WTC11 (cell line): Measurements from ENCODE around the gene TMC8. TPM values are rescaled to one million over a fixed set of nuclear protein-coding genes. Genes with fewer than 3 reads are reported as not detected.

Experiments
- ATAC-seq: fragments of 200-7000 bp; cut with Tn5 transposase; 2 replicates; pipeline ENCODE4 v1.10.0; 2021; ENCODE audit warnings: mild to moderate bottlenecking, moderate library complexity
- CTCF ChIA-PET: fragments of 300-600 bp; sonication (Branson Sonifier 250); formaldehyde crosslinking; loops from one replicate; lab custom pipeline; 2021; ENCODE audit warnings: antibody characterized with exemption; lab: Charles Lee
- POLR2A ChIA-PET: fragments of 350-600 bp; sonication (Branson Sonifier 250); formaldehyde crosslinking; loops from one replicate; lab custom pipeline; 2021; ENCODE audit warnings: antibody characterized with exemption; lab: Charles Lee
- DNase-seq: peaks from one replicate; pipeline ENCODE4 v3.0.0; 2021; ENCODE audit warnings: low spot score
- H3K27ac Mint-ChIP-seq: 2 replicates; pipeline ENCODE4 v1.8.0; 2021; ENCODE audit warnings: mixed read lengths
- H3K27me3 Mint-ChIP-seq: 2 replicates; pipeline ENCODE4 v1.8.0; 2021; ENCODE audit warnings: low read depth, mild to moderate bottlenecking, moderate library complexity, mixed read lengths
- H3K36me3 Mint-ChIP-seq: 2 replicates; pipeline ENCODE4 v1.8.0; 2021; ENCODE audit warnings: mixed read lengths
- H3K4me1 Mint-ChIP-seq: 2 replicates; pipeline ENCODE4 v1.8.0; 2022; ENCODE audit warnings: mixed read lengths
- H3K4me3 Mint-ChIP-seq: 2 replicates; pipeline ENCODE4 v1.8.0; 2021; ENCODE audit warnings: mild to moderate bottlenecking, moderate library complexity, mixed read lengths
- H3K9me3 Mint-ChIP-seq: 2 replicates; pipeline ENCODE4 v1.8.0; 2021; ENCODE audit warnings: mixed read lengths
- EMX1 ChIP-seq: fragments of 250-450 bp; sonication (Bioruptor Pico); IDR thresholded peaks from 2 replicates; pipeline ENCODE4 v1.8.0; 2021; ENCODE audit warnings: mild to moderate bottlenecking
- ETV6 ChIP-seq: sonication (generic); formaldehyde crosslinking; IDR thresholded peaks from 2 replicates; pipeline ENCODE4 v1.8.1; 2022; ENCODE audit warnings: mild to moderate bottlenecking, missing genetic modification reagents
- FOXP1 ChIP-seq: sonication (generic); formaldehyde crosslinking; IDR thresholded peaks from 2 replicates; pipeline ENCODE4 v1.8.0; 2022; ENCODE audit warnings: missing genetic modification reagents, mild to moderate bottlenecking, moderate library complexity, borderline replicate concordance
- FOXP4 ChIP-seq: sonication (generic); formaldehyde crosslinking; IDR thresholded peaks from 2 replicates; pipeline ENCODE4 v1.8.0; 2022; ENCODE audit warnings: mild to moderate bottlenecking, missing genetic modification reagents
- HMGA2 ChIP-seq: fragments of 250-450 bp; sonication (Bioruptor Pico); IDR thresholded peaks from 2 replicates; pipeline ENCODE4 v1.4.0; 2021; ENCODE audit warnings: mild to moderate bottlenecking, moderate library complexity
- JAZF1 ChIP-seq: fragments of 250-450 bp; sonication (Bioruptor Pico); IDR thresholded peaks from 2 replicates; pipeline ENCODE4 v1.9.0; 2021; ENCODE audit warnings: moderate library complexity, mild to moderate bottlenecking, inconsistent platforms
- JUN ChIP-seq: sonication (generic); formaldehyde crosslinking; IDR thresholded peaks from 2 replicates; pipeline ENCODE4 v1.8.0; 2023; ENCODE audit warnings: mild to moderate bottlenecking, missing genetic modification reagents
- NFATC4 ChIP-seq: fragments of 250-450 bp; sonication (Bioruptor Pico); IDR thresholded peaks from 2 replicates; pipeline ENCODE4 v1.9.0; 2021; ENCODE audit warnings: mild to moderate bottlenecking
- SMAD4 ChIP-seq: sonication (generic); formaldehyde crosslinking; IDR thresholded peaks from 2 replicates; pipeline ENCODE4 v1.8.0; 2022; ENCODE audit warnings: mild to moderate bottlenecking, missing genetic modification reagents
- SP1 ChIP-seq: sonication (generic); formaldehyde crosslinking; conservative IDR thresholded peaks from 2 replicates; pipeline ENCODE4 v1.8.1; 2022; ENCODE audit warnings: missing genetic modification reagents
- TEAD1 ChIP-seq: sonication (generic); formaldehyde crosslinking; IDR thresholded peaks from 2 replicates; pipeline ENCODE4 v1.8.0; 2022; ENCODE audit warnings: mild to moderate bottlenecking, missing genetic modification reagents
- ZBTB43 ChIP-seq: sonication (generic); formaldehyde crosslinking; IDR thresholded peaks from 2 replicates; pipeline ENCODE4 v1.8.1; 2023; ENCODE audit warnings: mild to moderate bottlenecking, missing genetic modification reagents
- ZNF263 ChIP-seq: sonication (generic); formaldehyde crosslinking; IDR thresholded peaks from 2 replicates; pipeline ENCODE4 v1.8.1; 2022; ENCODE audit warnings: low read depth, mild to moderate bottlenecking, moderate library complexity, missing genetic modification reagents
- ZNF317 ChIP-seq: sonication (generic); formaldehyde crosslinking; IDR thresholded peaks from 2 replicates; pipeline ENCODE4 v1.8.1; 2023; ENCODE audit warnings: low read depth, mild to moderate bottlenecking, moderate library complexity, missing genetic modification reagents, borderline replicate concordance
- ZNF512 ChIP-seq: sonication (generic); formaldehyde crosslinking; IDR thresholded peaks from 2 replicates; pipeline ENCODE4 v1.8.1; 2022; ENCODE audit warnings: missing genetic modification reagents, borderline replicate concordance
- total RNA-seq: library from RNA; stranded (reverse); gene quantifications from 3 replicates; pipeline ENCODE4 v1.2.3, GENCODE V29; 2021
- TF ChIP-seq, protein P1 (sequence below): sonication (generic); formaldehyde crosslinking; IDR thresholded peaks from 2 replicates; pipeline ENCODE4 v1.8.1; 2022; ENCODE audit warnings: low read depth, missing genetic modification reagents, borderline replicate concordance
- TF ChIP-seq, protein P2 (sequence below): fragments of 250-450 bp; sonication (Bioruptor Pico); conservative IDR thresholded peaks from 2 replicates; pipeline ENCODE4 v1.9.0; 2021; ENCODE audit warnings: mild to moderate bottlenecking
- TF ChIP-seq, protein P3 (sequence below): sonication (generic); formaldehyde crosslinking; IDR thresholded peaks from 2 replicates; pipeline ENCODE4 v1.8.1; 2023; ENCODE audit warnings: mild to moderate bottlenecking, moderate library complexity, missing genetic modification reagents
- TF ChIP-seq, protein P4 (sequence below): sonication (generic); formaldehyde crosslinking; IDR thresholded peaks from 2 replicates; pipeline ENCODE4 v1.8.1; 2023; ENCODE audit warnings: mild to moderate bottlenecking, missing genetic modification reagents, moderate library complexity

TMC8 gene
- total RNA-seq, 1 experiment from 2014 or later: 3.7 TPM

DNA sequence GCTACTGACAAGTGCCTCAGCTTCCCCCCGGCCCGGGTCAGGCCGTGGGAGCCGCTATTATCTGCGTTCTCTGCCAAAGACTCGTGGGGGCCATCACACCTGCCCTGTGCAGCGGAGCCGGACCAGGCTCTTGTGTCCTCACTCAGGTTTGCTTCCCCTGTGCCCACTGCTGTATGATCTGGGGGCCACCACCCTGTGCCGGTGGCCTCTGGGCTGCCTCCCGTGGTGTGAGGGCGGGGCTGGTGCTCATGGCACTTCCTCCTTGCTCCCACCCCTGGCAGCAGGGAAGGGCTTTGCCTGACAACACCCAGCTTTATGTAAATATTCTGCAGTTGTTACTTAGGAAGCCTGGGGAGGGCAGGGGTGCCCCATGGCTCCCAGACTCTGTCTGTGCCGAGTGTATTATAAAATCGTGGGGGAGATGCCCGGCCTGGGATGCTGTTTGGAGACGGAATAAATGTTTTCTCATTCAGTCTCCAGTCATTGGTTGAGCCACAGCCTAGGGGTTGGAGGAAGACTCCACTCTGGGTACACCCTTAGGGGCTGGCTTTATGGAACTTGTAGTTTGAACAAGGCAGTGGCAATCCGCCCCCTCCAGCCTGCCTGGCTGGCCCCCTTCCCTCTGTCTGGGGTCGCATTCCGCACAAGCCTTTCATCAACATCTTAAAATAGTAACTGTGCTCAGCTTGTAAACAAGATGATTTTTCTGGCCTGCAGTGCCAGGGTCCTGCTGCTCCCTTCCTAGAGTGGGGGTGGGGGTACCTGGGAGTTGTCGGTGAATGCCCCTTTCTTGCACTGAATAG is 41.9 kb downstream of the TMC8 start (continued):
- TF ChIP-seq ETV6 (CRISPR knock-in tag): 0 out of 2 replicates have a peak, but pooled peaks have one; percentile 31
- no peak for TF ChIP-seq JUN (CRISPR knock-in tag)
- TF ChIP-seq NFATC4 (CRISPR knock-in tag): no peak
- peak; percentile 49; the same call in 1 of the 2 replicates for TF ChIP-seq SP1 (CRISPR knock-in tag)

GRCh38 chr17:78173097-78173715 is 42.6 kb downstream of the TMC8 start:
- TF ChIP-seq HMGA2 (no peak), EMX1 (no peak), ZNF263 (CRISPR knock-in tag) (no peak)
- TF ChIP-seq, protein P1, sequence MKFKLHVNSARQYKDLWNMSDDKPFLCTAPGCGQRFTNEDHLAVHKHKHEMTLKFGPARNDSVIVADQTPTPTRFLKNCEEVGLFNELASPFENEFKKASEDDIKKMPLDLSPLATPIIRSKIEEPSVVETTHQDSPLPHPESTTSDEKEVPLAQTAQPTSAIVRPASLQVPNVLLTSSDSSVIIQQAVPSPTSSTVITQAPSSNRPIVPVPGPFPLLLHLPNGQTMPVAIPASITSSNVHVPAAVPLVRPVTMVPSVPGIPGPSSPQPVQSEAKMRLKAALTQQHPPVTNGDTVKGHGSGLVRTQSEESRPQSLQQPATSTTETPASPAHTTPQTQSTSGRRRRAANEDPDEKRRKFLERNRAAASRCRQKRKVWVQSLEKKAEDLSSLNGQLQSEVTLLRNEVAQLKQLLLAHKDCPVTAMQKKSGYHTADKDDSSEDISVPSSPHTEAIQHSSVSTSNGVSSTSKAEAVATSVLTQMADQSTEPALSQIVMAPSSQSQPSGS: no peak
- H3K4me3 Mint-ChIP-seq: no peak overlapping the region
- H3K27me3 Mint-ChIP-seq: no peaks in the 10 kb centered on the region

GRCh38 chr17:78174346-78174869 is 43.8 kb downstream of the TMC8 start:
- DNase-seq: no peak
- CTCF ChIA-PET: interaction anchor here (0.7 to 6.4 kb wide), 12 partner anchors 8 to 89 kb away, joined by 3 to 85 read pairs (median 9); partner anchors contain the start of genes AFMID and TK1
- Mint-ChIP-seq H3K4me3 (no peak overlapping the region), H3K27ac (no peak overlapping the region), H3K27me3 (no peaks in the 10 kb centered on the region), H3K4me1 (peaks cover 50% of the 10 kb centered on the region), H3K9me3 (no peaks in the 10 kb centered on the region), H3K36me3 (peaks cover 42% of the 10 kb centered on the region)
- POLR2A ChIA-PET: interaction anchor here (1.5 kb wide), 1 partner anchor 12 kb away, joined by 6 read pairs; the partner anchor contains the start of gene TK1
- no peak for ATAC-seq
- TF ChIP-seq SMAD4 (CRISPR knock-in tag): no peak
- TF ChIP-seq, protein P2, sequence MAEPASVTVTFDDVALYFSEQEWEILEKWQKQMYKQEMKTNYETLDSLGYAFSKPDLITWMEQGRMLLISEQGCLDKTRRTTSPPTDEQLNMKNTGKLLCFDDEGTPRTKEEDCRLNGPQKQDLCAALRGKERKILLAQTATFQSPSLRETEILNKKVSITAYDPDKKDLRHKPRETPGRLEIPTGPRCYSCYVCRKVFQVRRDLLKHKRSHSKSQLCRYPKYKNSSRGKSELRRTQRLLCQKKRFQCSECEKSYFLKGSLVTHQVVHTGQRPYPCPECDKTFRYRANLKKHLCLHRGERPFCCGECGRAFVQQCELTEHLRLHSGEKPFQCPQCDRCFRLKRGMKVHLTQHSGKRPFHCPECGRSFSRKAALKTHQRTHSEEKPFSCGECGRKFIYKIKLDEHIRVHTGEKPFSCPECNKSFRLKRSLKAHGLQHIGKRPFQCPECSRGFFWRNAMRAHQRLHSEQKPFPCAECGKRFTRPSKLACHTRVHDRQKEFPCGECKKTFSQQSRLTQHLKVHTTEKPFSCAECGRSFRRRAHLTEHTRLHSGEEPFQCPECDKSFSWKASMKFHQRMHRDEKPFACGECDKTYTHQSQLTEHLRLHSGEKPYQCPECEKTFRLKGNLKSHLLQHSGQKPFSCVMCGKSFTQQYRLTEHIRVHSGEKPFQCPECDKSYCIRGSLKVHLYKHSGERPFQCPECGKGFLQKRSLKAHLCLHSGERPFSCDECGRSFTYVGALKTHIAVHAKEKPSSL (CRISPR knock-in tag): no peak
- TF ChIP-seq, protein P3, sequence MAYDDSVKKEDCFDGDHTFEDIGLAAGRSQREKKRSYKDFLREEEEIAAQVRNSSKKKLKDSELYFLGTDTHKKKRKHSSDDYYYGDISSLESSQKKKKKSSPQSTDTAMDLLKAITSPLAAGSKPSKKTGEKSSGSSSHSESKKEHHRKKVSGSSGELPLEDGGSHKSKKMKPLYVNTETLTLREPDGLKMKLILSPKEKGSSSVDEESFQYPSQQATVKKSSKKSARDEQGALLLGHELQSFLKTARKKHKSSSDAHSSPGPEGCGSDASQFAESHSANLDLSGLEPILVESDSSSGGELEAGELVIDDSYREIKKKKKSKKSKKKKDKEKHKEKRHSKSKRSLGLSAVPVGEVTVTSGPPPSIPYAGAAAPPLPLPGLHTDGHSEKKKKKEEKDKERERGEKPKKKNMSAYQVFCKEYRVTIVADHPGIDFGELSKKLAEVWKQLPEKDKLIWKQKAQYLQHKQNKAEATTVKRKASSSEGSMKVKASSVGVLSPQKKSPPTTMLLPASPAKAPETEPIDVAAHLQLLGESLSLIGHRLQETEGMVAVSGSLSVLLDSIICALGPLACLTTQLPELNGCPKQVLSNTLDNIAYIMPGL (CRISPR knock-in tag): 0 out of 2 replicates have a peak, but pooled peaks have one; percentile 29
- TF ChIP-seq TEAD1: no peak
- no peak for TF ChIP-seq FOXP4 (CRISPR knock-in tag)
- TF ChIP-seq JAZF1 (CRISPR knock-in tag): no peak
- TF ChIP-seq ZBTB43 (CRISPR knock-in tag): no peak
- TF ChIP-seq, protein P4, sequence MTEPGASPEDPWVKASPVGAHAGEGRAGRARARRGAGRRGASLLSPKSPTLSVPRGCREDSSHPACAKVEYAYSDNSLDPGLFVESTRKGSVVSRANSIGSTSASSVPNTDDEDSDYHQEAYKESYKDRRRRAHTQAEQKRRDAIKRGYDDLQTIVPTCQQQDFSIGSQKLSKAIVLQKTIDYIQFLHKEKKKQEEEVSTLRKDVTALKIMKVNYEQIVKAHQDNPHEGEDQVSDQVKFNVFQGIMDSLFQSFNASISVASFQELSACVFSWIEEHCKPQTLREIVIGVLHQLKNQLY (CRISPR knock-in tag): no peak
- TF ChIP-seq ZNF512 (CRISPR knock-in tag): 0 out of 2 replicates have a peak, but pooled peaks have one; percentile 25
- no peak for TF ChIP-seq ZNF317 (CRISPR knock-in tag)
- no peak for TF ChIP-seq FOXP1 (CRISPR knock-in tag)

More at GRCh38 chr17:78173097-78173715, 42.6 kb downstream of the TMC8 start:
- Mint-ChIP-seq H3K27ac (peak overlapping the region; percentile 84), H3K4me1 (peaks cover 52% of the 10 kb centered on the region), H3K9me3 (no peaks in the 10 kb centered on the region), H3K36me3 (peaks cover 30% of the 10 kb centered on the region)
- DNase-seq (no peak), ATAC-seq (no peak)
- ChIA-PET POLR2A (no interaction called here), CTCF (interaction anchor here (5.1 to 6.4 kb wide), 2 partner anchors 35 to 88 kb away, joined by 30 to 82 read pairs; no protein-coding TSS in a partner anchor)
